Activated CD4-positive, CD25-positive, alpha-beta regulatory T cell (primary cell): ENCODE measurements around the gene ENTR1.

Experiments used
- DNase-seq, 4 experiments: peaks; one replicate each; lab custom pipeline; 2025; lab: John Stamatoyannopoulos, UW

The ENTR1 gene

GRCh38 chr9:136410500-136411287 is at the start of gene ENTR1, which contains the start of gene PMPCA:
TSS of gene ENTR1 (minus strand) at chr9:136410614. CDS start at chr9:136410397, 217 bp downstream.
TSS of gene PMPCA (plus strand) at chr9:136410658. CDS start at chr9:136410669, 11 bp downstream.
- DNase-seq: peak; percentile 86 to 97 (median 92)

GRCh38 chr9:136459425-136459824 is 49.0 kb upstream of the ENTR1 start:
- no peak for DNase-seq

GRCh38 chr9:136457326-136457725 is 46.9 kb upstream of the ENTR1 start:
- no peak for DNase-seq

GRCh38 chr9:136456258-136456657 is 45.8 kb upstream of the ENTR1 start:
- DNase-seq: no peak

GRCh38 chr9:136455043-136456002 is 44.9 kb upstream of the ENTR1 start:
- DNase-seq: no peak

- no peak for DNase-seq
Measured at GRCh38 chr9:136454026-136454796, 43.8 kb upstream of the ENTR1 start.

- DNase-seq: no peak
Measured at GRCh38 chr9:136453326-136453725, 42.9 kb upstream of the ENTR1 start.

GRCh38 chr9:136451221-136451877 is 40.9 kb upstream of the ENTR1 start:
- no peak for DNase-seq

- no peak for DNase-seq
Measured at GRCh38 chr9:136448655-136449054, 38.2 kb upstream of the ENTR1 start.

GRCh38 chr9:136447173-136447778 is 36.9 kb upstream of the ENTR1 start:
- DNase-seq: no peak

GRCh38 chr9:136445799-136446198 is 35.4 kb upstream of the ENTR1 start:
- no peak for DNase-seq

GRCh38 chr9:136444102-136444501 is 33.7 kb upstream of the ENTR1 start:
- no peak for DNase-seq

- no peak for DNase-seq
Measured at GRCh38 chr9:136443687-136444086, 33.3 kb upstream of the ENTR1 start.

GRCh38 chr9:136443087-136443486 is 32.7 kb upstream of the ENTR1 start:
- no peak for DNase-seq

- no peak for DNase-seq
Measured at GRCh38 chr9:136442265-136442664, 31.9 kb upstream of the ENTR1 start.

- DNase-seq: no peak
Measured at GRCh38 chr9:136441681-136442245, 31.3 kb upstream of the ENTR1 start.

- DNase-seq: no peak
Measured at GRCh38 chr9:136441191-136441680, 30.8 kb upstream of the ENTR1 start.

GRCh38 chr9:136439481-136440408 is 29.3 kb upstream of the ENTR1 start, which contains the start of gene INPP5E:
TSS of gene INPP5E (minus strand) at chr9:136439845. CDS start at chr9:136439419, 426 bp downstream.
- peak; percentile 71 to 83 (median 78) for DNase-seq
